ENCODE measurements around the gene METTL21C. TPM values are rescaled to one million over a fixed set of nuclear protein-coding genes. Genes with fewer than 3 reads are reported as not detected.
A peak's percentile ranks its signal among the peaks of the same experiment; 100 is the strongest.

The METTL21C gene
- total and polyA plus RNA-seq, 7 donors = 0.19 to 12.5 (median 0.34) TPM

DNA sequence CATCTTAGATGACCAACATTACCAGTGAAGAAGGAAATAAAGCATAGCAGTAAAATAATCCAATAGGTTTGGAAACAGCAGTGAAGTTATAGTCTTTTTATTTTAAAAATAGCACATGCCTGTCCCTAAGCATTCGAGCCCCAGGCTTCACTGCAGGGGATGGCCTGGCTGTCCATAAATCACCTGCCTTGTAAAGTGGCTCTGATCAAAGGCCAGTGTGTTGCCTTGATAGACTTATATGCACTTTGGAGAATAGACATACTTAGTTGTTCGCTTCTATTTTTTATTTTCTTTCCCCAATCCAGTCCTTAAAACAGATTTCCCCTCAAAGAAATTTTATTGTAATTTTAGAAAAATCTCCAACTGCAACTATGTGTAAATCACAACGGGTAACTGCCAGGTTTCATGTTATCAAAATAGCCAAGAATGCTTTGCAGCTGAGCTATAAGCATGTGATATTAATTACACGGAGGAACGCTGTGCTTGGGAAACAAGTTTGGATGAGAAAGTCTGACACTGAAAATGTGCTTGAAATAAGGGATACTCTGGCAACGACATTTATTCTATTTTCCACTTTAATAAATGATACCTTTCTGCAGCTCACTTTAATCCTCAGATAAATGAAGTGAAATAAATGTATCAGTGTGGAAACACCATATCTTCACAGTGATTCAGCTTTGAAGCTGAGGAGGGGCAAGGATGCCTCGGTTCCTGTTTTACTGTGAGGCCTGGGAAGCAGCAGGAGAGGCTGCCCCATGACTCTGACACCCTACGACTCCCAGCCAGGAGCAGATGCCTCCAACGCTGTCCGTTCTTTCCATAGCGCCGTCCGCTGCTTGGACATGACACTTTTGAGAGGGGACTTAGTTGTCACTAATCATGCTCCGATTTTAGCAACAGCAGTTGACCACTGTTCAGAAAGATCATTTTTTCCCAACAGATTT is 5.5 kb upstream of the METTL21C start:
- H3K27me3 ChIP-seq (ENCODE audit: insufficient read depth in 3 of 3, low read length in 2 of 3) = no peaks in the 10 kb centered on the region
- DNase-seq (peak in 1 of 2 donors; percentile 63), ATAC-seq (peak; percentile 54 to 82 (median 72))
- H3K36me3 ChIP-seq (ENCODE audit: insufficient read depth in 1 of 2, low read depth in 1 of 2) = no peaks in the 10 kb centered on the region
- peak overlapping the region; percentile 1 for H3K4me3 ChIP-seq
- intact Hi-C loops (cut with DNase I) = no loop called here
- TF ChIP-seq, protein P1, sequence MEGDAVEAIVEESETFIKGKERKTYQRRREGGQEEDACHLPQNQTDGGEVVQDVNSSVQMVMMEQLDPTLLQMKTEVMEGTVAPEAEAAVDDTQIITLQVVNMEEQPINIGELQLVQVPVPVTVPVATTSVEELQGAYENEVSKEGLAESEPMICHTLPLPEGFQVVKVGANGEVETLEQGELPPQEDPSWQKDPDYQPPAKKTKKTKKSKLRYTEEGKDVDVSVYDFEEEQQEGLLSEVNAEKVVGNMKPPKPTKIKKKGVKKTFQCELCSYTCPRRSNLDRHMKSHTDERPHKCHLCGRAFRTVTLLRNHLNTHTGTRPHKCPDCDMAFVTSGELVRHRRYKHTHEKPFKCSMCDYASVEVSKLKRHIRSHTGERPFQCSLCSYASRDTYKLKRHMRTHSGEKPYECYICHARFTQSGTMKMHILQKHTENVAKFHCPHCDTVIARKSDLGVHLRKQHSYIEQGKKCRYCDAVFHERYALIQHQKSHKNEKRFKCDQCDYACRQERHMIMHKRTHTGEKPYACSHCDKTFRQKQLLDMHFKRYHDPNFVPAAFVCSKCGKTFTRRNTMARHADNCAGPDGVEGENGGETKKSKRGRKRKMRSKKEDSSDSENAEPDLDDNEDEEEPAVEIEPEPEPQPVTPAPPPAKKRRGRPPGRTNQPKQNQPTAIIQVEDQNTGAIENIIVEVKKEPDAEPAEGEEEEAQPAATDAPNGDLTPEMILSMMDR (IDR thresholded peaks at IDR 0.05) = no peak
- 15 to 24% (median 24%) methylated on average over 14 of the region's 14 CpGs for WGBS, 3 donors
- peaks cover 30% of the 10 kb centered on the region for H3K4me1 ChIP-seq
- no peaks in the 10 kb centered on the region for H3K9me3 ChIP-seq
- peak overlapping the region; percentile 78 for H3K27ac ChIP-seq

DNA sequence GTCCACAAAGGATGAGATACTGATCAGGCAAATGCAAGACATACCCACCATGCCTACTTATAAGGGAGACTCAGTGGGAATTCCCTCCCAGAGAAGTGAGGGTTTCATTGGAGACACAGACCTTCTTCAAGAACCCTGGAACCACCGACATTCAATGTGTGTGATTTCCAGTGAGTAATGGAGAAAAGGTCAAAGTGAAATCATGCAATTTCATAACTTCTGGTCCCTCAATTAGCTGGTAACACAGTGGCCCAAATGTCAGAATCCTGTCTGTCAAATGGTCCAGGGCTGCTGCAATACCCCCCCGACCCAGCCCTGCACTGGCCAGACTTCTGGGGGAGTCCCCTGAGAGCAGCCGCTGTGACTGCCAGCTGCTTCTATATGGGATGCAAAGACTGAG is 4.7 kb upstream of the METTL21C start:
- 36 to 50% (median 49%) methylated on average over 3 of the region's 3 CpGs for WGBS, 3 donors
- H3K4me3 ChIP-seq = no peak overlapping the region
- no peaks in the 10 kb centered on the region for H3K27me3 ChIP-seq (ENCODE audit: insufficient read depth in 3 of 3, low read length in 2 of 3)
- no peaks in the 10 kb centered on the region for H3K9me3 ChIP-seq
- ATAC-seq = peak in 1 of 4 donors; percentile 8
- TF ChIP-seq, protein P1 (IDR thresholded peaks at IDR 0.05) = no peak
- DNase-seq = no peak
- peaks cover 36% of the 10 kb centered on the region for H3K4me1 ChIP-seq
- no peaks in the 10 kb centered on the region for H3K36me3 ChIP-seq (ENCODE audit: insufficient read depth in 1 of 2, low read depth in 1 of 2)
- H3K27ac ChIP-seq = peak overlapping the region; percentile 78
- intact Hi-C loops (cut with DNase I) = no loop called here

DNA sequence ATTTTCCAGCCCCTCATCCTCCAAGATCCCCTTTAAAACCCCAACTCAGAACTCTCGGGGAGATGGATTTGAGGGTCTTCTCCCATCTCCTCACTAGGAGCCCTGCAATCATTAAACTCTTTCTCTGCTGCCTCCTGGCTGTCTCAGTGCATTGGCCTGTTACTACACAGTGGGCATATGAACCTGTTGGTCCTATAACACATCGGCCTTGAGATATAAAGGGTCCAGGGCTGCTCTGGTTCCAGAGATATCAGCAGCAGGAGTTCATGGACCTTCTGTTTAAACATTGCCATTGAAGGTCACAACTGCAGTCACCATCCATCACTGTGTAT is 3.8 kb upstream of the METTL21C start:
- WGBS, 3 donors = 93 to 97% (median 93%) methylated on average over 2 of the region's 2 CpGs
- Histone ChIP-seq H3K9me3 (no peaks in the 10 kb centered on the region), H3K27ac (no peak overlapping the region), H3K27me3 (ENCODE audit: insufficient read depth in 3 of 3, low read length in 2 of 3) (no peaks in the 10 kb centered on the region), H3K4me1 (peaks cover 39% of the 10 kb centered on the region), H3K4me3 (no peak overlapping the region), H3K36me3 (ENCODE audit: insufficient read depth in 1 of 2, low read depth in 1 of 2) (no peaks in the 10 kb centered on the region)
- TF ChIP-seq, protein P1 (IDR thresholded peaks at IDR 0.05) = no peak
- intact Hi-C loops (cut with DNase I) = no loop called here
- DNase-seq = no peak
- no peak for ATAC-seq

DNA sequence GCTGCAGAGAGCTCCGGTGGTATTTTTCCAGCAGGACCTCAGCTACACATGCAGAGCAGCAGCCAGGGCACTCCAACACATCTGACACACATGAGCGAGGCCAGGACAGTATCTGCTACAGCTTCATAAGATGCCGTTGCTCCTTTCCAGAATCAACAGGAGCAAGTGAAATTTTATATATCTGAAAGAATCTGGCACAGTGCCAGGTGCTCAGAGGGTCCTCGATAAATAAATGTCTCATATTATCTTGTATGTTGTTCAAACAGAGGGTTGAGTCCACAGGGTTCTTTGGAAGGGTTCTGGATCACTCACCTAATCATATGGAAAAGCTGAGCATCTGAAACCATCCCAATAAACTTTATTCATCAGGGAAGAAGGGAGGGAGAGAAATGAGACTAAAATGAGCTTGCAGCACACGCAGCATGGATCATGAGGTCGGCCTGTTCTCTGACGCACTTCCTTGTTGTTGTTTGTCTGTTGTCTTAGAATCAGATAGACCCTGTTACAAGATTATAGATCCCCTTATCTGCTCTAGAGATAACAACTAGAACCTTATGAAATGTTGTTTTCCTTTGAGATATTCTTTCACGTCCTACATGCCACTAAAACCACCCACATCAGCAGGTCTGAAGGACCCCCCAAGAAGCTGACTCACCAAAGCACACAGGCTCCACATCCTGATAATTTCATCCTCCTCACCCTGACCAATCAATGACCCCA is 3.2 kb upstream of the METTL21C start:
- Histone ChIP-seq H3K4me3 (no peak overlapping the region), H3K36me3 (ENCODE audit: insufficient read depth in 1 of 2, low read depth in 1 of 2) (no peaks in the 10 kb centered on the region), H3K27me3 (ENCODE audit: insufficient read depth in 3 of 3, low read length in 2 of 3) (no peaks in the 10 kb centered on the region), H3K4me1 (peaks cover 41% of the 10 kb centered on the region), H3K27ac (no peak overlapping the region), H3K9me3 (no peaks in the 10 kb centered on the region)
- DNase-seq (no peak), ATAC-seq (no peak)
- TF ChIP-seq, protein P1 (IDR thresholded peaks at IDR 0.05) = no peak
- intact Hi-C loops (cut with DNase I) = no loop called here
- WGBS, 3 donors = 71 to 73% (median 71%) methylated on average over 8 of the region's 8 CpGs

All from psoas muscle (tissue), 8 donors.